Measurements from ENCODE around the gene QSOX2.

GRCh38 chr9:136253246-136254130, 7.9 kb upstream of the QSOX2 start:
- TF ChIP-seq CTCF (IDR thresholded peaks at IDR 0.05 in 8 of 11, conservative IDR thresholded peaks at IDR 0.05 in 3 of 11) (no peak), POLR2AphosphoS5 (IDR thresholded peaks at IDR 0.05) (no peak), POLR2A (IDR thresholded peaks at IDR 0.05) (no peak)
